ENCODE results near the gene ZCCHC24.

ZCCHC24 gene

DNA sequence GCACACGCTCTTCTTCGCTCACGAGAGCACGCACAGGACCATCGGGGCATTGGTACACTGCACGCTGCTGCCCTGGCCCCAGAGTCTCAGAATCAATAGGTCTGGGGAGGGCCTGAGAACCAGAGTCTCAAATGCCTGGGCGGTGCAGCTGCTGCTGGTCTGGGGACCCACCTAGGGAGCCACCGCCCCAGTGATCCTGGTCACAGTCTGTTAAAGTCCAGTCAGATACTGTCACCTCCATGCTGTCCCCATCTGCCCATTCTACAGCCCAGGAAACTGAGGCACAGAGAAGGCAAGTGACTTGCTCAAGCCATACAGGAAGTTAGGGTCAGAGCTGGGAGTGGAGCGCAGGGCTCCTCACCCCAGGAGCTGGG, 38.0 kb downstream of the ZCCHC24 start:
- no peak for DNase-seq (ENCODE audit: low read depth, low spot score)
- ChIA-PET POLR2A (interaction anchor here (0.7 kb wide), 1 partner anchor 8 kb away, joined by 3 read pairs; no protein-coding TSS in a partner anchor), CTCF (no interaction called here)
- TF ChIP-seq, protein P1, sequence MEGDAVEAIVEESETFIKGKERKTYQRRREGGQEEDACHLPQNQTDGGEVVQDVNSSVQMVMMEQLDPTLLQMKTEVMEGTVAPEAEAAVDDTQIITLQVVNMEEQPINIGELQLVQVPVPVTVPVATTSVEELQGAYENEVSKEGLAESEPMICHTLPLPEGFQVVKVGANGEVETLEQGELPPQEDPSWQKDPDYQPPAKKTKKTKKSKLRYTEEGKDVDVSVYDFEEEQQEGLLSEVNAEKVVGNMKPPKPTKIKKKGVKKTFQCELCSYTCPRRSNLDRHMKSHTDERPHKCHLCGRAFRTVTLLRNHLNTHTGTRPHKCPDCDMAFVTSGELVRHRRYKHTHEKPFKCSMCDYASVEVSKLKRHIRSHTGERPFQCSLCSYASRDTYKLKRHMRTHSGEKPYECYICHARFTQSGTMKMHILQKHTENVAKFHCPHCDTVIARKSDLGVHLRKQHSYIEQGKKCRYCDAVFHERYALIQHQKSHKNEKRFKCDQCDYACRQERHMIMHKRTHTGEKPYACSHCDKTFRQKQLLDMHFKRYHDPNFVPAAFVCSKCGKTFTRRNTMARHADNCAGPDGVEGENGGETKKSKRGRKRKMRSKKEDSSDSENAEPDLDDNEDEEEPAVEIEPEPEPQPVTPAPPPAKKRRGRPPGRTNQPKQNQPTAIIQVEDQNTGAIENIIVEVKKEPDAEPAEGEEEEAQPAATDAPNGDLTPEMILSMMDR (IDR thresholded peaks at IDR 0.05; ENCODE audit: insufficient read depth, low read length, missing control alignments) = no peak
- H3K4me3 ChIP-seq (ENCODE audit: low read depth, low read length) = no peak overlapping the region

DNA sequence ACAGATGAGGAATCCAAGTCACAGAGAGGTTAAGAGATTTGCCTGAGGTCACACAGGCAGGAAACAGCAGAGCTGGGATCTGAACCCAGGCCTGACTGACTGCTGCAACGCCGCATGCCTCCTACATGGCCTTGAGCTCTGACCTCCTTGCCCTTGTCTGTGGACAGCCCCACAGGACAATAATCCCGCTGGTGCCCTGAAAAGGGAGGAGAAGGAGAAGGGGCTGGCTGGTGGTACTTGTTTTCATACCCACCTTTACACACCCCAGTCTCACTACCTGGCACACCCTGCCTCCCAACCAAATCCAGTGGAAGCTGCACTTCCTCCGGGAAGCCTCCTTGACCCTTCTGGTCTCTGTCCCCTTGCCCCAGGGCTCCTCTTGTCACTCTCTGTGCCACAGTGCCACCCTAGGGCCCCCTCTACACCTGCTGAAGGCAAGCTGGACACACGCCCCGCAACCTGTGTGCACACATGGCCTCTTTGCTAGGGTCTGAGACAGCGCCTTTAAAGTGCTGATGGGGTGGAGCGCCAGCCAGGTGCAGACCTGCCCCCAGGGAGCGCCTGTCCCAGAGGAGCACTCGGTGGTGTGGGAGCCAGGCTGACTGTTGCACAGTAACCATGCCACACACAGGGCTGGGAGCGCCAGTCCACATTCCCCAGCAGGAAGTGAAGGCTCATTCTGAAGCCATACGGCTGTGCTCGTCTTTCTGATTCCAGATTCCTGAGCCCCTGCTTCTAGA, 38.6 kb downstream of the ZCCHC24 start:
- no peak overlapping the region for H3K4me3 ChIP-seq (ENCODE audit: low read depth, low read length)
- POLR2A ChIA-PET = no interaction called here
- TF ChIP-seq, protein P1 (IDR thresholded peaks at IDR 0.05; ENCODE audit: insufficient read depth, low read length, missing control alignments) = no peak
- no peak for DNase-seq (ENCODE audit: low read depth, low spot score)
- CTCF ChIA-PET = interaction anchor here (1.1 to 2.4 kb wide), 2 partner anchors 10 to 32 kb away, joined by 3 to 9 read pairs; no protein-coding TSS in a partner anchor

DNA sequence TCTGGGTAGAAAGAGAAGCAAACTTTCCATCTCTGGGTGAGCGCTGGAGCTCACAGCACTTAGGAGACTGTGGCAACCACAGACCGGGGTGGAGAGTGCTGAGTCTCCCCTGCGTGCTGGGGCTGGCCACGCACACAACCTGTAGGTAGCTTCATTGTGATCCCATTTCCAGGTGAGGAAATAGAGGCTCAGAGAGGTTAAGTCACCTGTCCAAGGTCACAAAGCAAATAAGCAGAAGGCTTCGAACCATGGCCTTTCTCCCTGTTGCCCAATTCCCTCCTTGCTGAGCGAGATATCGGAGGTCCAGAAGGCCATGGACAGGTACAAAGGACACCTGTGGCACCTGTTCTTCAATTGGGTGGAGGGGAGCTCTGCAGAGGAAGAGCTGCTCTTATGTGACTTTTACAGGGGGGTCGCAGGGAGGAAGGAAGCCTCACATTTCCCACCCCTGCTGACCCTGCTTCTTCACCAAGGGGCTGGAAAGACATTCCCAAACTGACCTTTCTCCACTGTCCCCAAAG, 39.4 kb downstream of the ZCCHC24 start:
- POLR2A ChIA-PET = no interaction called here
- CTCF ChIA-PET = interaction anchor here (1.0 to 2.4 kb wide), 5 partner anchors 10 to 82 kb away, joined by 3 to 9 read pairs (median 4); no protein-coding TSS in a partner anchor

DNA sequence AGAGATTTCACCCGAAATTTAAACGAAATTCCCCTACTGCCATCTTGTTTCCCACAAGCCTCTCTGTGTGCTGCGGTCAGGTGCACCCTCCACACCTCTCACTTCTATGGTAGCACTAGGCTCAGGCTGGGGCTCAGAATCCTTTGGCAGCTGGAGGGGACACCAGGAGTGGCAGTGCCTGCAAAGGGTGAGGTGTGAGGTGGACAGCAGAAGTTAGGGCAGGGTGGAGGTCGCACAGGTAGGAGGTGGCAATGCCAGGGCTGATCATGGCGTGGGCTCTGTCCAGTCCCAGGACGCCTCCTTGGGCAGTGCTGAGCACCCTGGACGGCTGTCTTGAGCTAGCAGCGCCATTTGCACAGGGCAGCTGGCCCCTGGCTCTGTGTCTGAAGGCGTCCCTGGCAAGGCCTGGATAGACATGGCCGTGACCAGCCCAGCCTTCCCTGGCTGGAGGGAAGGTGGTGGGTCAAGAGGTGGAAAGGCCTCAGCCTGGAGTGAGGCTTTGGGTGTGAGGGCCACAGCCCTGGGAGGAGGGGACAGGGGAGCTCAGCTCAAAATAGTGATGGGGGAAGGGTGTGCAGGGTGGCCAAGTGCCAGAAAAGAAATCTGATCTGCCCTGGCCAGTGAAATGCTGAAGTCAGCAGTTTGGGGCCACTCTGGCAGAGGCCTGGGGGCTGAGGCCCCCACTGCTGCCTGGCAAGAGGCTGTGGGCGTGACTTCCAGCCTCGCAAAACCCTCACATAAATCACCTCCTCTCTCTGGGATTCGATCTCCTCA, 40.0 kb downstream of the ZCCHC24 start:
- ChIA-PET CTCF (interaction anchor here (1.0 to 2.4 kb wide), 6 partner anchors 11 to 82 kb away, joined by 3 to 9 read pairs (median 4); no protein-coding TSS in a partner anchor), POLR2A (no interaction called here)
- TF ChIP-seq, protein P1 (IDR thresholded peaks at IDR 0.05; ENCODE audit: insufficient read depth, low read length, missing control alignments) = no peak
- H3K4me3 ChIP-seq (ENCODE audit: low read depth, low read length) = no peak overlapping the region
- DNase-seq (ENCODE audit: low read depth, low spot score) = no peak

More for the DNA sequence above, 39.4 kb downstream of the ZCCHC24 start:
- no peak overlapping the region for H3K4me3 ChIP-seq (ENCODE audit: low read depth, low read length)
- TF ChIP-seq, protein P1 (IDR thresholded peaks at IDR 0.05; ENCODE audit: insufficient read depth, low read length, missing control alignments) = no peak
- DNase-seq (ENCODE audit: low read depth, low spot score) = no peak

DNA sequence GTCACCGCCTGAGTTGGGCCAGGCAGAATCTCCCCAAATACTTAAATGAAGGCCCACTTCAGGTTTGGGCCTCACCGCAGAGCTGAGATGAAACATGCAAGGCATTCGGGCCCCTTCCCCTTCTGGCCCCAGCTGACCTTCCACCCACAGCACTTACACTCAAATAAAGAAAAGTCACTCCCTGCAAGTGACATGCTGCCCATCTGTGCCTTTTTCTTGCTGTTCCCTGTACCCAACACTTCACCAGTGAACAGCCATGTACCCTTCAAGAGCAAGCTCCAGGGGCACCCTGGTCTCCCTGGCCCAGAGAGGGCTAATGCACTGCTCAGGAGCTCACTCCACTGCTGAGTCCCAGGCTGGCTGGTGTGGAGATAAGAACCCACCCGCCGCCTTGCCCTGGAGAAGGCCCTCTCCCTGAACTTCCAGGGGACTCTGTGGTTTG, 40.7 kb downstream of the ZCCHC24 start:
- no peak overlapping the region for H3K4me3 ChIP-seq (ENCODE audit: low read depth, low read length)
- TF ChIP-seq, protein P1 (IDR thresholded peaks at IDR 0.05; ENCODE audit: insufficient read depth, low read length, missing control alignments) = no peak
- ChIA-PET CTCF (interaction anchor here (1.0 to 2.4 kb wide), 4 partner anchors 12 to 83 kb away, joined by 3 to 9 read pairs (median 5); no protein-coding TSS in a partner anchor), POLR2A (no interaction called here)
- no peak for DNase-seq (ENCODE audit: low read depth, low spot score)

DNA sequence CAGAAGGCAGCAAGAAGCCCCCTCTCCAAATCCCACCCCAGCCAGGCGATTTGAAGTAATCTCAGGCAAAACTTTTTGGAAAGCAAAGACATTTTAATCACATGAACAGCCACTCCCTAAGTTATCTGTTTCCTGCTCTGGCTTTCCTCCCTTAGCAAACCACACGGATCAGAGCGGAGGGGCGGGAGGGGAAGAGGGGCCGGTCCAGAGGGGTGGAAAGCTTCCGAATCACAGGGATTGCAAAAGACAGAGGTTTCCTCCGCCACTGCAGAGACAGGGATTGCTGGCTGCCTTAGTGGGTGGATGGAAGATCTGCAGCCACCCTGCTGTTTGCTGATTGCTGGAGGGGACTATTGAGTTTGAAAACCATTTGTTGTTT, 41.2 kb downstream of the ZCCHC24 start:
- TF ChIP-seq, protein P1 (IDR thresholded peaks at IDR 0.05; ENCODE audit: insufficient read depth, low read length, missing control alignments) = no peak
- DNase-seq (ENCODE audit: low read depth, low spot score) = no peak
- no peak overlapping the region for H3K4me3 ChIP-seq (ENCODE audit: low read depth, low read length)
- ChIA-PET POLR2A (no interaction called here), CTCF (interaction anchor here (1.0 to 2.3 kb wide), 3 partner anchors 17 to 31 kb away, joined by 3 to 6 read pairs (median 5); no protein-coding TSS in a partner anchor)
